Central memory CD8-positive, alpha-beta T cell (primary cell): ENCODE measurements around the gene RIMS1.

Source experiments
- ATAC-seq: fragments of 150-1000 bp; cut with Tn5 transposase; replicated peaks from 2 replicates; pipeline ENCODE4 v1.10.0; 2022; ENCODE audit warnings: mild to moderate bottlenecking, moderate FRiP score, moderate number of reproducible peaks; ENCODE audit not compliant: poor library complexity, severe bottlenecking; ENCODE audit errors: extremely low read depth
- DNase-seq, 2 donors: peaks; one replicate each; pipeline ENCODE4 v3.0.0; 2021; ENCODE audit warnings: low spot score in 2 of 2
- H3K27ac Mint-ChIP-seq: one replicate; pipeline ENCODE4 v1.8.0; 2022; ENCODE audit warnings: low read depth, mild to moderate bottlenecking, moderate library complexity, mixed read lengths
- H3K27me3 Mint-ChIP-seq: one replicate; pipeline ENCODE4 v1.8.0; 2022; ENCODE audit warnings: mixed read lengths
- H3K36me3 Mint-ChIP-seq: one replicate; pipeline ENCODE4 v1.8.0; 2022; ENCODE audit warnings: mild to moderate bottlenecking, moderate library complexity, mixed read lengths; ENCODE audit not compliant: insufficient read depth
- H3K4me1 Mint-ChIP-seq: one replicate; pipeline ENCODE4 v1.8.0; 2022; ENCODE audit warnings: mixed read lengths
- H3K4me3 Mint-ChIP-seq: one replicate; pipeline ENCODE4 v1.8.0; 2022; ENCODE audit warnings: mild to moderate bottlenecking, moderate library complexity, mixed read lengths
- H3K9me3 Mint-ChIP-seq: one replicate; pipeline ENCODE4 v1.8.0; 2022; ENCODE audit warnings: mixed read lengths

RIMS1 gene

DNA sequence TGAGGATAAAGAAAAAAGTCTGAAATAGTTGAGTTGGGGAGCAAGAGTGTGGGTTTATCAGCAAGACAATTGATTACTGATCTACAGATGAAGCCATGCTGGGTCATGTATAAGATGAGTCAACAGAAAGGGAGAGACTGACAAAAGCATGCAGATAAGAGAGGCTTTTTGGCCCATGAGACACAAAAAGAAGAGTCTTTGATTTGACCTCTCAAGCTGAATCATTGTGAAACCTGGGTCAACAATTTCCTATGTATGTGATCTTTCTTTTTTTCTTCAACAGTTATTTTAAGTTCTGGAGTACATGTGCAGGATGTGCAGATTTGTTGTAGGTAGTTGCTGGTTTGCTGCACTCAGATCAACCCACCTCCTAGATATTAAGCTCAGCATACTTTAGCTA is 15.9 kb downstream of the RIMS1 start:
- no peaks in the 10 kb centered on the region for H3K27me3 Mint-ChIP-seq
- H3K4me1 Mint-ChIP-seq: no peaks in the 10 kb centered on the region
- ATAC-seq (no peak), DNase-seq (no peak)
- no peak overlapping the region for H3K27ac Mint-ChIP-seq
- H3K36me3 Mint-ChIP-seq: no peaks in the 10 kb centered on the region
- no peak overlapping the region for H3K4me3 Mint-ChIP-seq
- peaks cover 7% of the 10 kb centered on the region for H3K9me3 Mint-ChIP-seq

DNA sequence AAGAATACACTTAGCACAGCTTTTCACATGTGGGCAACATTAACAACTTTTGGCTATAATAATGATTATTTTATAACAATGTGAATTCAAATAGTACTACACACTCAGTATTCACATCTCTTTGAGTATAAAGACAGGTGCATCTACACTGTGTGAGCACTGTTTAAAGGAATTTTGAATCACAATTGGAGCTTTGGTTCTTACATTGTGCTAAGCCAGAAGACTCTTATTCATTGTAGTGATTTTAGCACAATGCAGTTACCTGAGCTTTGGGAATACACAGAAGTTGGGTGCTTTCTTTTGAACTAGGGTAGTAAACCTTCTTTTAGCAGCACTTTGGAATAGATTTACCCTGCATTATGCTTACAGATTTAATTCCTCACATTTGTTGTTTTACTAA is 20.5 kb downstream of the RIMS1 start:
- Mint-ChIP-seq H3K4me3 (no peak overlapping the region), H3K4me1 (no peaks in the 10 kb centered on the region), H3K36me3 (no peaks in the 10 kb centered on the region), H3K27me3 (no peaks in the 10 kb centered on the region), H3K9me3 (peaks cover 13% of the 10 kb centered on the region), H3K27ac (no peak overlapping the region)
- ATAC-seq (no peak), DNase-seq (no peak)

- Mint-ChIP-seq H3K27ac (no peak overlapping the region), H3K36me3 (no peaks in the 10 kb centered on the region), H3K9me3 (peaks cover 13% of the 10 kb centered on the region), H3K4me1 (no peaks in the 10 kb centered on the region), H3K27me3 (no peaks in the 10 kb centered on the region), H3K4me3 (no peak overlapping the region)
- DNase-seq (no peak), ATAC-seq (no peak)
Observed at GRCh38 chr6:71908162-71908765, 21.9 kb downstream of the RIMS1 start.

DNA sequence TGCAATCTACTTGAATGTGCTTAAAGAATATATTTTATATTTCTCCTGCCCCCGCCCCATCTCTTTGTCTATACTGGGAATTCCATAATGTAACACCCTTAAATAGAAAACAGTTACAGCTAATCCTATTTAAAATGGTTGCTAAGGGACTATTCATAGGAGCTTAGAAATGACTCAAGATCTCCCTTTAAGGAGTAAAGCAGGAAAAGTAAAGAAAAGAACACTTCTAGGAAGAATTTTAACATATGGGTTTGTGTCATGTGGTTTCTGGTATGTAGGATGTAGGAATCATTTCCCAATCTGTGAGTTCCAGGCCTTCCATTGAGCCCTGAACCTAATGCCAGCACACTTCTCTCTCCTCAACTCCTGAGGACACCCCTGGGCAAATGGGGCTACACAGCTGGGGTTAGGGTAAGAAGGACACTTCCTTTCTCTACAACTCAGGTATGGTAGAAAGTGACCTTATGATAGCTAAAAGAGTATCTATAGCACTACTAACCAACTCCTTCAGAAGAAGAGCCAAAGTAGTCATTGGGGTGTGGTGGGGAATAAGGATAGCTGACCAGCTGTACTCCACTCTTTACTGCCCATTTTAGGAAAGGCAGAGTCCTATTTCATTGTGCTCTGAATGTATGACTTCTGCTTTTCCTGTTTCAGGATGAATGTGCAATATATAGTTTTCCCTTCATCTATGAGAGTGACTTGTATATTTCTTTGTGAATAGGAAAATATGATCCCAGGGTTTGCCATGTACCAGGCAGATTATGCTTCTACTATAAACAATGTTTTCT is 27.3 kb downstream of the RIMS1 start:
- Mint-ChIP-seq H3K27me3 (no peaks in the 10 kb centered on the region), H3K27ac (no peak overlapping the region), H3K4me3 (no peak overlapping the region), H3K36me3 (no peaks in the 10 kb centered on the region), H3K4me1 (no peaks in the 10 kb centered on the region), H3K9me3 (peaks cover 8% of the 10 kb centered on the region)
- no peak for ATAC-seq
- no peak for DNase-seq

GRCh38 chr6:71929047-71929446 is 42.7 kb downstream of the RIMS1 start:
- no peak overlapping the region for H3K27ac Mint-ChIP-seq
- H3K4me3 Mint-ChIP-seq: no peak overlapping the region

GRCh38 chr6:71933881-71934280 is 47.5 kb downstream of the RIMS1 start:
- DNase-seq: no peak
- H3K4me1 Mint-ChIP-seq: no peaks in the 10 kb centered on the region
- no peak for ATAC-seq
- H3K4me3 Mint-ChIP-seq: no peak overlapping the region
- H3K27me3 Mint-ChIP-seq: no peaks in the 10 kb centered on the region
- H3K27ac Mint-ChIP-seq: no peak overlapping the region
- H3K36me3 Mint-ChIP-seq: no peaks in the 10 kb centered on the region
- peaks cover 9% of the 10 kb centered on the region for H3K9me3 Mint-ChIP-seq

More at GRCh38 chr6:71929047-71929446, 42.7 kb downstream of the RIMS1 start:
- no peaks in the 10 kb centered on the region for H3K4me1 Mint-ChIP-seq
- ATAC-seq (no peak), DNase-seq (no peak)
- H3K36me3 Mint-ChIP-seq: no peaks in the 10 kb centered on the region
- H3K9me3 Mint-ChIP-seq: peaks cover 6% of the 10 kb centered on the region
- H3K27me3 Mint-ChIP-seq: no peaks in the 10 kb centered on the region

DNA sequence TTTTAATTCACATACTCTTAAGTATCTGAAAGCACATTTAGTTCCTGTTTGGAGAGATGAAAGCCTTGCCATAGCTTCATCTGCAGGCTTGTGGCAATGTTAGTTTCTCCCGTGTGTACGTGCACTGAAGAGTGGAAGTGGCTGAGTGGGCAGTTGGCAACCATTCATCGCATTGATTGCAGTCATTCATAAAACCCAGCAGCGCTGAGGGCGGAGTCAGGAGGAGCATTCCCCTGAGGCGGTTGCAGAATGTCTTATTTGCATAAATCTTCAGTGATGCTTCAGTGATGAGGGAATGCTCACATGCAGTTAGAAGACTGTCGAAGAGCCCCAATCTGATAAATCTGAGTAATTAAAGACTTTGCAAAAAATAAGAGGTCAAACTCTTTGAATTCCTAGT is 79.1 kb downstream of the RIMS1 start:
- Mint-ChIP-seq H3K4me3 (no peak overlapping the region), H3K27me3 (no peaks in the 10 kb centered on the region), H3K27ac (no peak overlapping the region), H3K4me1 (no peaks in the 10 kb centered on the region), H3K9me3 (peaks cover 14% of the 10 kb centered on the region), H3K36me3 (no peaks in the 10 kb centered on the region)
- DNase-seq (no peak), ATAC-seq (no peak)

GRCh38 chr6:71967436-71967835 is 81.1 kb downstream of the RIMS1 start:
- Mint-ChIP-seq H3K4me1 (no peaks in the 10 kb centered on the region), H3K27me3 (no peaks in the 10 kb centered on the region), H3K36me3 (no peaks in the 10 kb centered on the region), H3K4me3 (no peak overlapping the region), H3K9me3 (peaks cover 13% of the 10 kb centered on the region), H3K27ac (no peak overlapping the region)
- ATAC-seq (no peak), DNase-seq (no peak)

- H3K27ac Mint-ChIP-seq: no peak overlapping the region
- no peak for DNase-seq
- ATAC-seq: no peak
Observed at GRCh38 chr6:71977884-71978283, 91.5 kb downstream of the RIMS1 start.

DNA sequence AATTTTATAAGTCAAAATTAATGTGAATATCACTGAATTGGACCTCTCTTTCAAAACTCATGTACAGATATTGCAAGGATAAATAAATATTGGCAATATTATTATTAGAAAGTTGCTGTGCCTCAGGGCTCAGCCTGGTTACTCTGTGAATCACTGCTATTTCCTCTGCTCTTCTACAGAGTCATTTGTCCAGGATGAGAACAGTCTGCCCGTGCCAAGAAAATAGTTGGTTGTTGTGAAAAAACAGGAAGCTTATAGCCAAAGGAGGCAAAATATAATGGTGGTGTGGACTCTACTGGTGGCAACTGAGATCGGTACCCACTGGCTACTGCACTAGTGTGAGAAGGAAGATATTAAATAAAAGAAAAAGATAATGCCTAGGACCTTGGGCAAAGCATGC is 93.6 kb downstream of the RIMS1 start:
- Mint-ChIP-seq H3K4me1 (no peaks in the 10 kb centered on the region), H3K36me3 (no peaks in the 10 kb centered on the region), H3K4me3 (no peak overlapping the region), H3K27me3 (no peaks in the 10 kb centered on the region), H3K27ac (no peak overlapping the region), H3K9me3 (no peaks in the 10 kb centered on the region)
- ATAC-seq: no peak
- DNase-seq: no peak

More at GRCh38 chr6:71977884-71978283, 91.5 kb downstream of the RIMS1 start:
- Mint-ChIP-seq H3K9me3 (peaks cover 14% of the 10 kb centered on the region), H3K4me1 (no peaks in the 10 kb centered on the region), H3K27me3 (no peaks in the 10 kb centered on the region), H3K36me3 (no peaks in the 10 kb centered on the region), H3K4me3 (no peak overlapping the region)

GRCh38 chr6:71982389-71982788 is 96.0 kb downstream of the RIMS1 start:
- ATAC-seq (no peak), DNase-seq (no peak)
- peaks cover 12% of the 10 kb centered on the region for H3K9me3 Mint-ChIP-seq
- no peaks in the 10 kb centered on the region for H3K36me3 Mint-ChIP-seq
- H3K4me1 Mint-ChIP-seq: no peaks in the 10 kb centered on the region
- no peaks in the 10 kb centered on the region for H3K27me3 Mint-ChIP-seq
- no peak overlapping the region for H3K27ac Mint-ChIP-seq
- no peak overlapping the region for H3K4me3 Mint-ChIP-seq

DNA sequence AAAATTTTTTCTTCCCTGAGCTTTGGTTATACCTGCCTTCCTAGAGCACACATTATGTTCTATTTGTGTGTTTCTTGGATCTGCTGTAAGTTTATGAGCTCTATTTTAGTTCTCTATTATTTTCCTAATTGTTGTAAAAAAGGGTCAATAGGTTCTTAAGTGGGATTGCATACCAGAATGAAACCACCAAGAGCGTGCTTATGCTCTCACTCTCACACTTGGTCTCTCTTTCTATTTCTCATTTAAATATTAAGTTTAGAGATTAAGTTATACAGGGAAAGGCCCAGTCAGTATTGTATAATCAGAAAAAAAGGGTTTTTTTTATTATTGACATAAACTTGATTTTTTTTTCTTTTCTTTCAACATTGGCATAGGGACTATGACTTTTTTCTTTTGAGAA is 96.8 kb downstream of the RIMS1 start:
- Mint-ChIP-seq H3K9me3 (peaks cover 12% of the 10 kb centered on the region), H3K4me1 (no peaks in the 10 kb centered on the region), H3K4me3 (no peak overlapping the region), H3K27me3 (no peaks in the 10 kb centered on the region), H3K27ac (no peak overlapping the region), H3K36me3 (no peaks in the 10 kb centered on the region)
- no peak for ATAC-seq
- no peak for DNase-seq

- no peaks in the 10 kb centered on the region for H3K27me3 Mint-ChIP-seq
- H3K9me3 Mint-ChIP-seq: peaks cover 11% of the 10 kb centered on the region
- H3K36me3 Mint-ChIP-seq: no peaks in the 10 kb centered on the region
- no peaks in the 10 kb centered on the region for H3K4me1 Mint-ChIP-seq
- no peak overlapping the region for H3K27ac Mint-ChIP-seq
- no peak overlapping the region for H3K4me3 Mint-ChIP-seq
- DNase-seq: no peak
- ATAC-seq: no peak
Observed at GRCh38 chr6:71994705-71995271, 108.4 kb downstream of the RIMS1 start.
